NCI-H526 (cell line): ENCODE results near the gene TAF15.

Source experiments
- DNase-seq, 2 experiments: peaks; one replicate each; lab custom pipeline; 2025; lab: John Stamatoyannopoulos, UW

TAF15 gene

DNA sequence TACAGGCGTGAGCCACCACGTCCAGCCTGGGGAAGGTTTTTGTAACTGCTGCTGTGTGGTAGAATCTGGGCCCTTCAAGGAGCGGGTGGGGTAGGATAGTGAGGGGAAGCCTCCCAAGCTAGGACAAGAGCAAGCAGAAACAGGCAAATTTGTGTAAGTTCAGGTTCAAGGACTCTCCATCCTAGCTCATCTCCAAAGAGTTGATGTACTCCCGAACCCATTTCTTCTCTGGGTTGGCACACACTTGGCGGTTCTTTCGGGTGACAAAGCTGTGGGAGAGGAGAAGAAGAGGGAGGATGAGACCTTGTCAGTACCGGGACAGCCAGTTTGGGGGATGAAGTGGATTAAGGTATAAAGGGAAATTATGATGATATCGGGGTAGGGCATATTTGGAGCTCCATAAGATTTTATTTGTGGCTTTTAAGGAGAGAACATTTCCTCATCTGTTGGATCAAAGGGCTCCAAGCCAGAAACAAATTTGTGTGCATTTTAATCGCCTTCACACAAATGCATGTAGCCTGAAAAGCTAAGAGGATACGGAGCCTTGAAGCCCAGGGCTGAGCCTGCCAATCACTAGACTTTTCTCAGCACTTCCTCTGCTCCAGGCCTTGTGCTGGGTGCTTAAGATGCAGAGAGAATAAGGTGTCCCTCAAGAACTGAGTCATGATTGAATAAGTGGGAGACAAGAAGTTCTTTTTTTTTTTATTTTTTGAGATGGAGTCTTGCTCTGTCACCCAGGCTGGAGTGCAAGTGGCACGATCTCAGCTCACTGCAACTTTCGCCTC, 63.1 kb downstream of the TAF15 start:
- no peak for DNase-seq

- no peak for DNase-seq
Observed at GRCh38 chr17:35875072-35875799, 66.0 kb downstream of the TAF15 start.

DNA sequence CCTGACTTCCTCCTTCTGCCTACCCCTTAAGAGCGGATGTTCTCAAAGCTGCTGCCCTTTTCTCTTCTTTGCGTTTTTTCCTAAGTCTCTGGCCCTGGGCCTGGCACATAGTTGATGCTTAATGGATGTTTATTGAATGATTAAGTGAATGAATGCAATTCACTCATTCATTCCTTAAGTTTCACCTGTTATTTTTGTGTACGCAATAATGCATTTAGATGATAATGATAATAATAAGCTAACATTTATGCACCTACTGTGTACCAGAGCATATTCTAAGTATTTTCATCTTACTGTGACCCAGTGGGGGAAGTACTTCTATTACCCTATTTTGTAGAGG, 66.5 kb downstream of the TAF15 start:
- no peak for DNase-seq

- DNase-seq = no peak
Observed at GRCh38 chr17:35876534-35876933, 67.2 kb downstream of the TAF15 start.

GRCh38 chr17:35877345-35878029, 68.2 kb downstream of the TAF15 start:
- no peak for DNase-seq

DNA sequence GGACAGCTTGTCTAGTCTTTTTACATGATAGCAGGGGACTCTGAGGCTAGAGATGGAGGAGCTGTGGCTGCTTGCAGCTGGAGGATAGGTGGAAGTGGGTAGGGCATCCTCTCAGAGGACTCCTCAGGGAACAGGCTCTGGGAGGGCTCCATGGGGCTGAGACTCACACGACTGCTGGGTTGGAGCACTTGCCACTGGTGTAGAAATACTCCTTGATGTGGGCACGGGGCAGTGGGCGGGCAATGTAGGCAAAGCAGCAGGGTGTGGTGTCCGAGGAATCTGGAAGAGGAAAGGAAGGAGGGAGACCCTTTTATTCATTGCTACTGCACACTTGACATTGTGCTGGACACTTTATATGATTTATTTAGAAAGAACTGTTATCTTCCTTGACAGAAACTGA, 69.1 kb downstream of the TAF15 start:
- no peak for DNase-seq

- no peak for DNase-seq
Observed at GRCh38 chr17:35879773-35880654, 70.7 kb downstream of the TAF15 start, which contains the start of gene CCL5. Gene CCL5, minus strand, starts transcription at chr17:35880360.

DNA sequence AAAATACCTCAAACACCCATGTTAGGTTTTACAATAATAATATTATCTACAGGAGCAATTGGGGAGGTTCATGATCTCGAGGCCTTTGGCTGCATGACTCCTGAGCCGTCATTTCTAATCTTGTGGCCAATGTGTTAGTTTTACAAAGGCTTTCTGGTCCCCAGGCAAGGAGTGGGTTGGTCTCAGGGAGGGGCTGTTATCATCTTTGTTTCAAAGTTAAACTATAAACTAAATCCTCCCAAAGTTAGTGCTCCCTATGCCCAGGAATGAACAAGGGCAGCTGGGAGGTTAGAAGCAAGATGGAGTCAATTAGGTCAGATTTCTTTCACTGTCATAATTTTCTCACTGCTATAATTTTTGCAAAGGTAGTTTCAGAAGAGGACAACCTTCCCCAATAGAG, 80.0 kb downstream of the TAF15 start:
- no peak for DNase-seq

- DNase-seq = no peak
Observed at GRCh38 chr17:35889818-35890773, 80.8 kb downstream of the TAF15 start.

DNA sequence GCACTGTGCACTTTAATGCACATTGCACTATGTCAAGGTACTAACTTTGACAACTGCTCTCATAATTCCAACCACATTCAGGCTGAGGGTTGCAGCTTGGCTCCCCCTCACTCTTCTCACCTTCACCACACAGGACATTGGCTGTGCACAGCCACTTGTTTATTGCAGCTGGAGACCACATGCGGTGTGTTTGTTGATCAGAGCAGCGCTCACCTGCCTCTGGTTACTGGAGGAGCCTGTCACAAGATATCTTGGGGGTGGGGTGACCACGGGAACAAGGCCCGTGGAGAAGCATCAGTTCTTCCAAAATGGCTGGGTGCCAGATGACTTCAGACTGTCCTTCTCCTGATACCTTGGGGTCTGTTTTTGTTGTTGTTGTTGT, 81.5 kb downstream of the TAF15 start:
- DNase-seq = no peak

DNA sequence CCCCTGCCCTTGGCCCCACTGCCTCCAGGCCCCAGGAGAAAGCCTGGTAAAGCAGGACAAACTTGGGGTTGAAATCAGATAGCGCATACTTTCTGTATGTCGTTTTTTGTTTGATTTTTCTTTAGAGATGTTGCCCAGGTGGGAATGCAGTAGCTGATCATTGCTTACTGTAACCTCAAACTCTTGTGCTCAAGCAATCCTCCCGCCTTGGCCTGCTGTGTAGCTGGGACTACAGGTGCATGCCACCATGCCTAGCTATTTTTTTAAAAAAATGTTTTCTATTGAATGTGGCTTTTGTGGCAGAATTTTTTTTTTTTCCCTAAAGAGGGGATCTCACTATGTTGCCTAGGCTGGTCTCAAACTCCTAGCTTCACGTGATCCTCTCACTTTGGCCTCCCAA, 82.0 kb downstream of the TAF15 start:
- DNase-seq = no peak

DNA sequence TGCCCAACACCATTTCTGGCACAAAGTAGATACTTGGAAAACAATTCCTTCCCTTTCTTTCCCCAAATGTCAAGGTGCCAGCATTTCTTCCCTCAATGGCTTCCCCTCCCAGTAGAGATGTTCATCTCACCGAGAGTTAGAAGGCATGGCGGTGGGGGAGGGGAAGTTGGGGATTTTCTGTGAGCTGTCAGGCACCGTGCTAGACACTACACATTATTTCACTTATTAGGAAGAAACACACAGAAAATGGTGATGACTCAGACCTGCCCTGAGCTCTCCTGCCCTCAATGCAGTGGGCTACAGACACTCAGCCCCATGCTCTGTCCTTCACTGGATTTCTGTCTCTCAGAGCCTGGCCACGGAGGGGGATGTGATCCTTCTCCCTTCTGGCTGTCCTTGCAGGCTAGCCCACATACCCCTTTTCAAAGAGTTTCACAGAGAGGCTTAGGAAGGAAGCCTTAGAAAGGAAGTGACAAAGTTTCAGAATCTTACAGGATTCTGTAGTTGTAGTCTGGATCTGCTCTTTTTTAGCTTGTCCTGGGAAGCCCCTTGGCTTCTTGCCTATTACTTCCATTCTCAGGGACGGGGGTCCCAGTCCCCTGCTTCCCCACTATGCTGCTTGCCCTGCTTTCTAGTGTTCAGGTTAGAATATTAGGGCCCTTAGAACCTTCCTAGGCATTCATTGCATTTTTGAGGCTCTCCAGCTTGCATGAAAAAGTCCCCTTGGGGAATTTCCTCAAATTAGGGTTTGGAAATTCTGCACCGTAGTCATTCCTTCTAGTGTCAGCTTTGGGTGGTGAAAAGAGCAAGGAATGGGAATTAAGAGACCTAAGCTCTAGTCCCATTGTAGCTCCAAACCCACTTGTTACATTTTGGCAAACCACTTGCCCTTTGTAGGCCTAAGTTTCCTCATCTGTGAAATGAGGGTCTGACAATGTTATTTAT, 83.1 kb downstream of the TAF15 start:
- no peak for DNase-seq

DNA sequence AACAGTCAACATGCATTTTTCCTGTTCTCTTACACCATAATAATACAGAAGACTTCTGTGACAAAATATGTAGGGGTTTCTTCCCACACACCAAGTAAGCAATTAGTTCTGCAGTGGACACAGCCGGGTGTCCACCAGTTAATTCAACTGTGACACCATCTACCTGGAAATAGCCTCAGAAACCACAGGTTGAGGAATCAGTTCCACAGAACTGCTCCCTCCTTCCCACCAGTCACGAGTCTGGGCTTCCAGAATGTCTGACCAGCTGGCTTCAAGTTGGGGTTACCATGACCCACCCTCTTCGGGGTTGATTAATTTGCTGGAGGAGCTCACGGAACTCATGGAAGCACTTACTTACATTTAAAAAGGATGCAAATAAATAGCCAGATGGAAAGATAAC, 84.5 kb downstream of the TAF15 start:
- DNase-seq = no peak

DNA sequence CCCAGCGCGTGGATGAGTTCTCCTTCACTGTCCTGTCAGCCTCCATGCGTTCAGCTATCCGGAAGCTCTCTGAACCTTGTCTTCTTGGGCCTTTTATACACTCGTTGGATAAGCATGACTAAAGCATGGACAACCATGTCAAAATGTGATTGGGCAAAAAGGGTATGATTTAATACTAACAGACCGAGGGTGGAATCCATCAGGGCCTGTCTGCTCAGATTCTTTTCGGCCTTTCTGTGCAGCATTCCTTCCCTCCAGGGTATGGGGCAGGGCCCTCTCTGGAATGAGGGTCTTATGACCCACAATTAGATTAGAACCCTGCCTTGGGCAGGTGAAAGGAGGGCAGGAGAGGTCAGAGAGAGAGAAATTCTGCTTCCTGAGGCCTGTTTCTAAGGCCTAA, 84.9 kb downstream of the TAF15 start:
- DNase-seq = no peak

- DNase-seq = no peak
Observed at GRCh38 chr17:35895636-35896587, 86.6 kb downstream of the TAF15 start.
